GM13976 (cell line): ENCODE data around the gene MYLK2.

Experiments
- DNase-seq: peaks from one replicate; pipeline ENCODE4 v3.0.0; 2012; ENCODE audit warnings: low spot score
- in situ Hi-C: fragments of 300-500 bp; cut with MboI; formaldehyde crosslinking; loops from one replicate; pipeline ENCODE4 v1.12.0; 2022; ENCODE audit warnings: low sequenced_read_pairs, mixed read lengths, inconsistent platforms; ENCODE audit not compliant: unreplicated experiment
- TF ChIP-seq, protein P1 (sequence below): IDR thresholded peaks from 2 replicates; pipeline ENCODE4 v1.5.1; 2012; ENCODE audit warnings: borderline replicate concordance, mild to moderate bottlenecking; ENCODE audit not compliant: insufficient read depth; ENCODE audit errors: extremely low read depth, missing control alignments, control extremely low read depth

Gene MYLK2

DNA sequence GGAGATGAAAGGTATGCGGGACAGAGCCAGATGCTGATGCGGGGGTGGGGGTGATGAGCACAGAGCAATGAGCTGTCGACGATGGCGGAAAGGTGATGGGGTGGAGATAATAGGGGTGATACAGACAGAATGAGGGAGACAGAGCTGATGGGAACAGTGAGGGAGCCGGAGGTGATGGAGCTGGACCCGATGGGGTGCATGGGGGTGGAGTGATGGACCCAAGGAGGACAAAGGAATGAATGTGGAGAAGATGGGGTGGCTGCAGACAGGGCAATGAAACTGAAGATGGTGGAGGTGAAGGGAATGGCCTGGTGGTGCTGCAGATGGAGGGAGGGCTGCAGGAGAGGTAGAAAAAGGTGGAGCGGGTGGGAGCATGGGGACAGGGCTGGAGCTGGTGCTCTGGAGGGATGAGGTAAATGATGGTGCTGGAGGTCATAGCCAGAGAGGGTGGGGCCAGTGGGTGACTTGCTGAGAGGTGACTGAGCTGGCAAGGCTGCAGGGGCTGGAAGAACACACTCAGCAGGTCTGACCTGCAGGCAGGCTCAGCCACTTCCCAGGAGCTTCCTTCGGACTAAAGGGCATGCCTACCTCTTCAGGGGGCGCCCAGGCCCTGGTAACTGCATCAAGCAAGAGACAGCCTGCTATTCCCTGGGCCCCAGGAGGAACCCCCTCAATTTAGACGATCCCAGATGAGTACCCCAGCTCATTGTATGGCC, 32.2 kb downstream of the MYLK2 start:
- DNase-seq = no peak
- TF ChIP-seq, protein P1, sequence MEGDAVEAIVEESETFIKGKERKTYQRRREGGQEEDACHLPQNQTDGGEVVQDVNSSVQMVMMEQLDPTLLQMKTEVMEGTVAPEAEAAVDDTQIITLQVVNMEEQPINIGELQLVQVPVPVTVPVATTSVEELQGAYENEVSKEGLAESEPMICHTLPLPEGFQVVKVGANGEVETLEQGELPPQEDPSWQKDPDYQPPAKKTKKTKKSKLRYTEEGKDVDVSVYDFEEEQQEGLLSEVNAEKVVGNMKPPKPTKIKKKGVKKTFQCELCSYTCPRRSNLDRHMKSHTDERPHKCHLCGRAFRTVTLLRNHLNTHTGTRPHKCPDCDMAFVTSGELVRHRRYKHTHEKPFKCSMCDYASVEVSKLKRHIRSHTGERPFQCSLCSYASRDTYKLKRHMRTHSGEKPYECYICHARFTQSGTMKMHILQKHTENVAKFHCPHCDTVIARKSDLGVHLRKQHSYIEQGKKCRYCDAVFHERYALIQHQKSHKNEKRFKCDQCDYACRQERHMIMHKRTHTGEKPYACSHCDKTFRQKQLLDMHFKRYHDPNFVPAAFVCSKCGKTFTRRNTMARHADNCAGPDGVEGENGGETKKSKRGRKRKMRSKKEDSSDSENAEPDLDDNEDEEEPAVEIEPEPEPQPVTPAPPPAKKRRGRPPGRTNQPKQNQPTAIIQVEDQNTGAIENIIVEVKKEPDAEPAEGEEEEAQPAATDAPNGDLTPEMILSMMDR = no peak
- in situ Hi-C loops = loop anchor here (10.0 kb wide), 1 partner anchor 103 kb away; the partner anchor contains the start of gene PDRG1

DNA sequence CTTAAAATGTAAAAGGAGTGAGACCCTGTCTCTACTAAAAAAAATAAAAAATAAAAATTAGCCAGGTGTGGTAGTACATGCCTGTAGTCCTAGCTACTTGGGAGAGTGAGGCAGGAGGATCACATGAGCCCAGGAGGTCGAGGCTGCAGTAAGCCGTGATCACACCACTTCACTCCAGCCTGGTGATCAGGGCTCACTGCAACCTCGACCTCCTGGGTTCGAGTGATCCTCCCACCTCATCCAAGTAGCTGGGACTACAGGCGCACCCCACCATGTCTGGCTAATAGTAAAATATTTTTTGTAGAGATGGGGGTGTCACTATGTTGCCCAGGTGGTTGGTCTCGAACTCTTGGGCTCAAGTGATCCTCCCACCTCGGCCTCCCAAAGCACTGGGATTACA, 34.3 kb downstream of the MYLK2 start:
- DNase-seq = no peak
- in situ Hi-C loops = loop anchor here (10.0 kb wide), 1 partner anchor 101 kb away; the partner anchor contains the start of gene PDRG1
- TF ChIP-seq, protein P1 = no peak

DNA sequence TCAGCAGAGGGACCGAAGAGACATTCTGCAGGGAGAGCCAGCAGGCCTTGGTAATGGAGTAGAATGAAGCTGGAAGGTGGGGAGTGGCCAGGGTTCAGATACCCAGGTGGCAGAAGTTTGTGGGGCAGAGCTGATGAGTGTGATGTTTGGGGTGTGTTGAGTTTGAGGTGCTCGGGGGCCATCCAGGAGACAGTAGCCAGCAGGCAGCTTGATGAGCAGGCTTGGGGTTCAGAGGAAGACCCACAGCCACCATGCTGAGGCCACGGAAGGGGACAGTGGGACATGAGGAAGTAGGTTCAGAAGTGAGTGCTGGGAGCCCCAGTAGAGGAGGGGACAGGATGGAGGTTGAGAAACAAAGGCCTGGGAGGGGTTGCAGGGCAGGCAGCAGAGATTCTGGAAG, 37.4 kb downstream of the MYLK2 start:
- in situ Hi-C loops = loop anchor here (10.0 kb wide), 1 partner anchor 98 kb away; the partner anchor contains the start of gene PDRG1
- TF ChIP-seq, protein P1 = no peak
- DNase-seq = no peak

DNA sequence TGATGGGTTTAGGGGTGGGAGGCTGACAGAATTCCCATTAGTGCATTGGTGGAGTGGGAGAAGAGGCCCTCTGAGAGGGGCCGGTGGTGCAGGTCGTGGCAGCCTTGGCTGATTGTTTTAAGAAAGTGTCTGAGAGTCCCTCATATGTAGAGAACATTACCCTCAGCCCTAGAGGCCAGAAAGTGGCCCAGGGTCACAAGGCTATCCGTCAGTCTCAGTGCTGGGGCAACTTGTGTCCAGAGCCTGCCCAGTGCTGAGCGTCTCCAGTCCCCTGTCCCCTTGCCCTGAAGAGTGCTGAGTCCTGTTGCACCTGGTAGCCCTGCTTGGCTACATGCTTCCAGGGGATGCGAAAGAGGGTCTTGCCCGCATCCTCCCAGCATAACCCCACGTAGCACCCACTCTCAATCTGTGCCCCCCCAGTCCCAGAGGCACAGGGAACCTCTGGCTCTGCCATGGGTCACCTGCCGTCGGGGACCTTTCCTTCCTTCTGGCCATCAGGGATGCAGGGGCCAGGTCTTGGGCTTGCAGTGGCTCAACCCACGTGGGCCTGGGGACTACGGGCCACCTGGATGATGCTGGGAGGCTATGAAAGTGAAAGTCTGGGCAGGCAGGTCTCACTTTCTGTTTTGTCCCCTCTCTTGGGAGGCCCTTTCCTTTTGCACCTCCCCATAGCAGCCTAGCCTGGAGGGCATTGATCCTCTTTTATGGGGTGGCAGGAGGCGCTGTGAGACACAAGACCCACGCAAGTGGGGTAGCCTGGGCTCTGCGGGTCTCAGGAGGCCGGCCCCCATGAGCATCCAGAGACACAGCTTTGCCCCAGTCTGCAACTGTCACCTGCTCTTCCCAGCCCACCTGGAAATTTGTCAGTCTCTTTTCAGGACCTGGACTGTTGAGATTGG, 39.0 kb downstream of the MYLK2 start:
- TF ChIP-seq, protein P1 = no peak
- in situ Hi-C loops = loop anchor here (10.0 kb wide), 1 partner anchor 97 kb away; the partner anchor contains the start of gene PDRG1
- DNase-seq = peak; percentile 79

DNA sequence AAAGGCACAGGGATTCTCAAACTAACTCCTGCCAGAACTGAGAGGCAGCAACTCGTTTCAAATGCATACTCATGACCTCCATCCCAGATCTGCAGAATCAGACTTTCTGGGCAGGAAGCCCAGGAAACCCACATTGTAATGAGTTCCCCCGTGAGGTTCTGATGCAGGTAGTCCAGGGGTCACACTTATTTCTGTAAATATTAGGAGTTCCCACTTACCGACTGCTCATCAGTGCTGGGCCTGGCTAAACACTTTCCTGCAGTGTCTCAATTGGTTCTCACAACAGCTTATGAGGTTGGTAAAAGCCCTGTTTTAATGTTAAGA, 39.6 kb downstream of the MYLK2 start:
- in situ Hi-C loops = loop anchor here (10.0 kb wide), 1 partner anchor 96 kb away; the partner anchor contains the start of gene PDRG1
- peak; percentile 13 for DNase-seq
- TF ChIP-seq, protein P1 = no peak

DNA sequence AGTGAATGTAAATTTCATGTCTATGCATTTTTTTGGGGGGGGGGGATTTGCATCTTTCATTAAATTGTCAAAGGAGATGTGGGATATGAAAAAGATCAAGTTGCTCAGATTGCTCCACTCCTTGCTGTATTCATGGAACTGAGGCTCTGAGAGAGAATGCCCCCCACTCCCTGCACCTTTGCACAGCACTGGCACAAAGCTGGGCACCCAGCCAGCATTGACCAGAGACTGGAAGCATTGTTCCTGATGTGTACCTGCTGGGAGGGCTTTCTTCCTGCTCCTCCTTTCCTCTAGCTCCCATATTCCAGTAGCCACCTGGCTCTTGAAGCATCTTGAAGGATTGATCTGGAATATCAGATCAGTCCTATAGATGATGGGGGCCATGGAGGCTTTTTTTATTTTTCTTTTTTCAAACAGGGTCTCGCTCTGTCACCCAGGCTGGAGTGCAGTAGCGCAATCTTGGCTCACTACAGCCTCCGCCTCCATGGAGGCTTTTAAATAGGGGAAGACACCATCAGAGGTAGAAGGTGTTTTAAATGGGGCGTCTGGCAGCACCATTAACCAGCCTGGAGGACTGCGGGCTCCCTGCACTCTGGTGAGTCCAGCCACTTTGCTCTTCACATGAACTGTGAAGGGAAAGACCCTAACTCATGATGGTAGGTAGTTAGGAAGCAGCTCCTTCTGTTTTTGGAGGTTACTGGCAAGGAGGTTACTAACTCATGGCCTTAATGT, 40.3 kb downstream of the MYLK2 start:
- TF ChIP-seq, protein P1 = no peak
- no peak for DNase-seq
- in situ Hi-C loops = loop anchor here (10.0 kb wide), 1 partner anchor 95 kb away; the partner anchor contains the start of gene PDRG1
